Ishikawa (cell line): Measurements from ENCODE around the gene DIPK1B.

ENCODE experiments used
- CEBPB ChIP-seq: IDR thresholded peaks from 2 replicates; pipeline ENCODE4 v1.6.1; 2012
- CREB1 ChIP-seq: IDR thresholded peaks from 2 replicates; pipeline ENCODE4 v1.6.1; 2012; ENCODE audit warnings: low read depth
- EGR1 ChIP-seq: IDR thresholded peaks from 2 replicates; pipeline ENCODE4 v1.6.1; 2012
- EP300 ChIP-seq: IDR thresholded peaks from 2 replicates; pipeline ENCODE4 v1.6.1; 2012; ENCODE audit warnings: borderline replicate concordance
- FOXM1 ChIP-seq: IDR thresholded peaks from 2 replicates; pipeline ENCODE4 v1.6.1; 2012; ENCODE audit warnings: low read depth, borderline replicate concordance
- NFIC ChIP-seq: IDR thresholded peaks from 2 replicates; pipeline ENCODE4 v1.6.1; 2012
- RAD21 ChIP-seq: IDR thresholded peaks from 2 replicates; pipeline ENCODE4 v1.6.1; 2012; ENCODE audit warnings: low read depth
- TAF1 ChIP-seq: IDR thresholded peaks from 2 replicates; pipeline ENCODE4 v1.6.1; 2012; ENCODE audit warnings: low read depth, mild to moderate bottlenecking
- TCF12 ChIP-seq: IDR thresholded peaks from 2 replicates; pipeline ENCODE4 v1.6.1; 2012; ENCODE audit warnings: low read depth
- TEAD4 ChIP-seq: IDR thresholded peaks from 2 replicates; pipeline ENCODE4 v1.6.1; 2012
- YY1 ChIP-seq: IDR thresholded peaks from 2 replicates; pipeline ENCODE4 v1.6.1; 2012; ENCODE audit warnings: low read depth
- ZBTB7A ChIP-seq: IDR thresholded peaks from 2 replicates; pipeline ENCODE4 v1.6.1; 2012; ENCODE audit warnings: low read depth
- TF ChIP-seq, protein P1 (sequence below): IDR thresholded peaks from 2 replicates; pipeline ENCODE4 v1.6.1; 2012; ENCODE audit warnings: low read depth, mild to moderate bottlenecking
- TF ChIP-seq, protein P2 (sequence below): IDR thresholded peaks from 2 replicates; pipeline ENCODE4 v1.6.1; 2012
- TF ChIP-seq, protein P3 (sequence below): IDR thresholded peaks from 2 replicates; pipeline ENCODE4 v1.6.1; 2012

The DIPK1B gene

DNA sequence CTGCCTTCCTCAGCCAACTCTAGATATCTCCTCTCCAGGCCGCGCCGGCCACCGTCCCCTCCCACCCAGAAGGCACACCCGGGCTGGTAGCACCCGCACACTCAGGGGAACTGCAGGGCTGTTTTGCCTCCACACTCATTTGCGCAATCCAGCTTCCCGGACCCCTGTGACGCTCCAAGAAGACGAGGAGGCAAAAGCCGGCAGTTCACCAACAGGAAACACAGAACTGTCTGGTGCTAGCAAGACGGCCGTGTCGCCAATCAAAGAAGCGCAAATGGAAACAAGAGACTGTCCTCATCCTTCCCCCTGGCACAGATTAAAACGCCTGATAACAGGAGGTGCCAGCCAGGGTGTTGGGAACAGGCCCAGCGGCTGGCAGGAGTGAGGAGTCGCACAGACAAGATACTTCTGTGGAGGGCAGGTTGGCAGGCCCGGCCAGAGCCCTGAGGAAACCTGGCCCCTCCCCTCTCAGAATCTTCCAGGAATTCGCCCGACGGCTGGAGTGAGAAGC is 32.9 kb upstream of the DIPK1B start:
- TF ChIP-seq YY1 (no peak), RAD21 (no peak), ZBTB7A (no peak), TCF12 (no peak), CREB1 (no peak), CEBPB (no peak), EP300 (no peak)
- TF ChIP-seq, protein P1, sequence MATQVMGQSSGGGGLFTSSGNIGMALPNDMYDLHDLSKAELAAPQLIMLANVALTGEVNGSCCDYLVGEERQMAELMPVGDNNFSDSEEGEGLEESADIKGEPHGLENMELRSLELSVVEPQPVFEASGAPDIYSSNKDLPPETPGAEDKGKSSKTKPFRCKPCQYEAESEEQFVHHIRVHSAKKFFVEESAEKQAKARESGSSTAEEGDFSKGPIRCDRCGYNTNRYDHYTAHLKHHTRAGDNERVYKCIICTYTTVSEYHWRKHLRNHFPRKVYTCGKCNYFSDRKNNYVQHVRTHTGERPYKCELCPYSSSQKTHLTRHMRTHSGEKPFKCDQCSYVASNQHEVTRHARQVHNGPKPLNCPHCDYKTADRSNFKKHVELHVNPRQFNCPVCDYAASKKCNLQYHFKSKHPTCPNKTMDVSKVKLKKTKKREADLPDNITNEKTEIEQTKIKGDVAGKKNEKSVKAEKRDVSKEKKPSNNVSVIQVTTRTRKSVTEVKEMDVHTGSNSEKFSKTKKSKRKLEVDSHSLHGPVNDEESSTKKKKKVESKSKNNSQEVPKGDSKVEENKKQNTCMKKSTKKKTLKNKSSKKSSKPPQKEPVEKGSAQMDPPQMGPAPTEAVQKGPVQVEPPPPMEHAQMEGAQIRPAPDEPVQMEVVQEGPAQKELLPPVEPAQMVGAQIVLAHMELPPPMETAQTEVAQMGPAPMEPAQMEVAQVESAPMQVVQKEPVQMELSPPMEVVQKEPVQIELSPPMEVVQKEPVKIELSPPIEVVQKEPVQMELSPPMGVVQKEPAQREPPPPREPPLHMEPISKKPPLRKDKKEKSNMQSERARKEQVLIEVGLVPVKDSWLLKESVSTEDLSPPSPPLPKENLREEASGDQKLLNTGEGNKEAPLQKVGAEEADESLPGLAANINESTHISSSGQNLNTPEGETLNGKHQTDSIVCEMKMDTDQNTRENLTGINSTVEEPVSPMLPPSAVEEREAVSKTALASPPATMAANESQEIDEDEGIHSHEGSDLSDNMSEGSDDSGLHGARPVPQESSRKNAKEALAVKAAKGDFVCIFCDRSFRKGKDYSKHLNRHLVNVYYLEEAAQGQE = no peak

DNA sequence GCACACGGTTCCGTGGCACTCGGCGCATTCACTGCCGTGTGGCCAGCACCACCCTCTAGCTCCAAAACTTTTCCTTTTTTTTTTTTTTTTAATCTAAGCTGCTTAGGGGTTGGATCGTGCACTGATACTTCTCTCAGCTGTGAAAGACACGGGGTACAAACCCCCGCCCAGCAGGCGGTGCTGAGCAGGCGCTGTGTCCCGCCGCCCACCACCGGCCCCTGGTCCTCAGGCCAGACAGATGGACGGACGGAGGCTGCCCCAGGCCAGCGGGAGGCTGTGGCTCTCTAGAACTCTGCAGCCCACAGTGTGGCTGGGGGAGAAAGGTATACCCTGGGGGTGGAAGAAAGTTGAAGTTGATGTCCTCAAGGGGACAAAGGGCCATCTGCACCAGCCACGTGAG is 31.3 kb upstream of the DIPK1B start:
- TF ChIP-seq CEBPB (no peak), YY1 (no peak), RAD21 (no peak), NFIC (no peak), FOXM1 (no peak), CREB1 (no peak), TCF12 (no peak), EGR1 (no peak), ZBTB7A (no peak), EP300 (no peak), TAF1 (no peak)
- TF ChIP-seq, protein P2, sequence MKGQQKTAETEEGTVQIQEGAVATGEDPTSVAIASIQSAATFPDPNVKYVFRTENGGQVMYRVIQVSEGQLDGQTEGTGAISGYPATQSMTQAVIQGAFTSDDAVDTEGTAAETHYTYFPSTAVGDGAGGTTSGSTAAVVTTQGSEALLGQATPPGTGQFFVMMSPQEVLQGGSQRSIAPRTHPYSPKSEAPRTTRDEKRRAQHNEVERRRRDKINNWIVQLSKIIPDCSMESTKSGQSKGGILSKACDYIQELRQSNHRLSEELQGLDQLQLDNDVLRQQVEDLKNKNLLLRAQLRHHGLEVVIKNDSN = no peak
- TF ChIP-seq, protein P1 = no peak
- TF ChIP-seq, protein P3, sequence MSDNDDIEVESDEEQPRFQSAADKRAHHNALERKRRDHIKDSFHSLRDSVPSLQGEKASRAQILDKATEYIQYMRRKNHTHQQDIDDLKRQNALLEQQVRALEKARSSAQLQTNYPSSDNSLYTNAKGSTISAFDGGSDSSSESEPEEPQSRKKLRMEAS = no peak

DNA sequence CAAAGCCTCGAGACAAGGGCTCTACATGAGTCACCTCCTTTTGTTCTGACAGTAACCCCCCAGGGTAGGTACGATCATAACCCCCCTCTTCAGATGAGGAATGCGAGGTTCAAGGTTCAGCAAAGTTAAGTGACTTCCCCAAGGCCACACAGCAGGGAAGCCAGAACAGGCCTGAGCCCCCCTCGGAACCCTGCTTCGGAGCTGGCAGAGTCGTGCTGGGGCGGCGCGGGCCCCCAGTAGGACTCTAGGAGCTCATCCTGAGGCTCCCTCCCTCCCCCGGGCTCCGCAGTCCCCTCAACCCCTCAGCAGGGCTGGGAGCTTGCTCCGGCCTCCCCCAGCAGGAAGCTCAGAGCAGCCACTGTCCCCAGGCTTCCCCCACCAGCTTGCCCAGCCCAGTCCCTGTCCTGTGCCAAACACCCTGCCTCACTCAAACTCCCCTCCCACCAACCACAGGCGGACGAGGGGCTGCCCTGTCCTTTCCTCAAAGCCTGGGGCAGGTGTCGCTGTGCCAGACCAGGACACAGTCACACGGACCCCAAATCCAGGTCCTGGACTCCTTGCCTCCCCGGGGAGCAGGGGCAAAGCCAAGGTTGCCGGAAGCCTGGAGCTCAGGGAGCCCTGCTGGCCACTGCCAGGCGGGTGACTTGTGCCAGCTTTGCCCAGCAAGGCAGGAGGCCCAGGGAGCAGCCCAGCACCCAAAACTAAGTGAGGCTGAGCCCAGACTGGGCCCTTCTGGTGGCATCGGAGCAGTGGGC is 30.2 kb upstream of the DIPK1B start:
- no peak for TF ChIP-seq EP300
- no peak for TF ChIP-seq RAD21
- no peak for TF ChIP-seq TCF12
- no peak for TF ChIP-seq CREB1
- TF ChIP-seq TEAD4 = no peak
- no peak for TF ChIP-seq NFIC
- no peak for TF ChIP-seq EGR1
- no peak for TF ChIP-seq FOXM1
- TF ChIP-seq, protein P1 = no peak
- TF ChIP-seq, protein P3 = no peak
- no peak for TF ChIP-seq CEBPB

DNA sequence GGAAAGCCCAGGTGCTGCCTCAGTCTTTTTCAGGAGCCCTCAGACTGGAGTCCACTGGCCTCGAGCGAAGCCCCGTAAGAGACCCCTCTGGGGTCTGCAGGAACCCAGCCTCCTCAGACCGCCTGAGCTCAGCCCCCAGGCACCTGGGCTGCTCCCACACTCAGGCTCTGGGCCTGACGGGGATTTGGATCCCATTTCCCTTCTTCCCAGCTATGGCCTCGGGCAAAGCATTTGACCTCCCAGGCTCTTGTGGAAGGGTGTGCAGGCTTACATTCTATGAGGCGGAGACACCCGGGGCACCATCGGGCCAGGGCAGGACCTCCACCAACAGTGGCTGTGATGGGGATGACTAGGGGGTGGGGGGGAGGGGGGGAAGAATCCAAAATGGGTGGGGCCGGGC is 29.7 kb upstream of the DIPK1B start:
- TF ChIP-seq, protein P3 = no peak
- TF ChIP-seq NFIC (no peak), TEAD4 (no peak), EP300 (no peak), ZBTB7A (no peak), TCF12 (no peak), TAF1 (no peak), RAD21 (no peak), FOXM1 (no peak)
- TF ChIP-seq, protein P1 = no peak
- TF ChIP-seq, protein P2 = no peak
